Astrocyte of the cerebellum (primary cell): ENCODE measurements around the gene SERPINF2.

Experiments
- DNase-seq: peaks from one replicate; pipeline ENCODE4 v3.0.0-alpha.2; 2011; ENCODE audit warnings: low read depth
- H3K4me3 ChIP-seq: 2 replicates; pipeline ENCODE4 v1.5.1; 2011; ENCODE audit warnings: mild to moderate bottlenecking, low read depth, low read length, moderate library complexity
- CTCF ChIP-seq: IDR thresholded peaks from 2 replicates; pipeline ENCODE4 v1.5.1; 2012; ENCODE audit warnings: low read length, low read depth, moderate library complexity, mild to moderate bottlenecking; ENCODE audit errors: missing control alignments
- in situ Hi-C: cut with HindIII; loops from 2 replicates; pipeline ENCODE4 v1.10.0; 2017; ENCODE audit warnings: low sequenced_read_pairs

The SERPINF2 gene

DNA sequence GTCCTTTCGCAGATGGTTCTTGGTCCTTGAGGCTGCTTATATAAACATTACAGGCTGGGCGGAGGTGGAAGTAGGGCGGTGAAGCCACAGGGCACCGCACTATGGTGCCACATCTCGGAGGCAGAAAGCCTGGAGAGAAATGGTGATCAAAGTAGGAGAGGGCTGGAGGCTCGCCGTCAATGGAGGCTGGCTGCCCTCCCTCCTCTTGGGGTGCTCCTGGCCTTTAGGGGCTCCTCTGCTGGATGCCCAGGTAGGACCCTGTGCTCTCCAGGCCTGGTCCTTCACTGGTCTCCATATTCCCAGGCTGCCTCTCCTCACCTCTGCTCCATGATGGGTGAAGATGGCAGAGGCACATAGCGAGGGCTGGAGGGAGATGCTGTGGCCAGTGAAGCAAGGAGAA is 30.4 kb upstream of the SERPINF2 start:
- H3K4me3 ChIP-seq = no peak overlapping the region
- no peak for DNase-seq
- in situ Hi-C loops = loop anchor here (10.0 kb wide), 1 partner anchor 53 kb away; the partner anchor contains the start of gene SERPINF1
- TF ChIP-seq CTCF = no peak

GRCh38 chr17:1713160-1713877 is 29.4 kb upstream of the SERPINF2 start:
- in situ Hi-C loops = loop anchor here (10.0 kb wide), 1 partner anchor 51 kb away; the partner anchor contains the start of gene SERPINF1
- TF ChIP-seq CTCF = no peak
- H3K4me3 ChIP-seq = peak overlapping the region; percentile 84
- no peak for DNase-seq

DNA sequence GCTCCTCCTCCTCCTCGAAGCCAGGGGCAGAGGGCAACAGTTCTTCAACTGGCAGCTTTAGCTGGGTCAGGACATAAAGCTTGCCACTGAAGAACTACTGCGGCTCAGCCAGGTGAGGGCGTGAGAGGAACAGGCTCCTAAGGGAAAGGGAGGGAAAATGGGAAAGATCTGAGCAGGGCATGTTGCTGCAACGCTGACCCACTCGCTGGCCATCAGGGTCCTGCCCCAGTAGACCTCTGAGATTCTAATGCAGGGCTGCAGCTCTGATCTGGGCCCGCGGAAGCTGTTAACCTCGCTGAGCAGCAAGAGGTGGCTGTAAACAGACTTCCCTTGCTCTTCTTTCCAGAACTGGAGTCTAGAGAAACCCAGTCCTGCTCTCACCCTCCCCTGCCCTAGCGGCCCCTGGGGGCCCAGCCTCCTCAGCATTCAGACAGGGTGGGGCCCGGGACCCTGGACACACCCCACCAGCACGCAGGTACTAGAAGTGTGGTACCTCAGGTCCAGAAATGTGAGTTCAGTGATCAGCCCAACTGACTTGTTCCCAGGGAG is 28.7 kb upstream of the SERPINF2 start:
- in situ Hi-C loops = loop anchor here (10.0 kb wide), 1 partner anchor 51 kb away; the partner anchor contains the start of gene SERPINF1
- TF ChIP-seq CTCF = peak; percentile 64
- peak overlapping the region; percentile 84 for H3K4me3 ChIP-seq
- DNase-seq = no peak

GRCh38 chr17:1714427-1714979 is 28.2 kb upstream of the SERPINF2 start:
- peak; percentile 96 for DNase-seq
- TF ChIP-seq CTCF = no peak
- H3K4me3 ChIP-seq = peak overlapping the region; percentile 84
- in situ Hi-C loops = loop anchor here (10.0 kb wide), 1 partner anchor 50 kb away; the partner anchor contains the start of gene SERPINF1

GRCh38 chr17:1714980-1715802 is 27.5 kb upstream of the SERPINF2 start:
- peak overlapping the region; percentile 84 for H3K4me3 ChIP-seq
- DNase-seq = peak; percentile 56
- no peak for TF ChIP-seq CTCF
- in situ Hi-C loops = loop anchor here (5.0 to 10.0 kb wide), 2 partner anchors 50 to 67 kb away; partner anchors contain the start of gene SERPINF1

- in situ Hi-C loops = loop anchor here (5.0 to 10.0 kb wide), 2 partner anchors 49 to 67 kb away; partner anchors contain the start of gene SERPINF1
- peak overlapping the region; percentile 84 for H3K4me3 ChIP-seq
- no peak for DNase-seq
- no peak for TF ChIP-seq CTCF
These were observed 26.9 kb upstream of the SERPINF2 start for GRCh38 chr17:1715803-1716075.
